ENCODE results near the gene TECTA.

- TF ChIP-seq CTCF (IDR thresholded peaks at IDR 0.05) = no peak
- TF ChIP-seq YY1 (IDR thresholded peaks at IDR 0.05; ENCODE audit: low read depth) = no peak
- no peak for TF ChIP-seq EZH2phosphoT487 (IDR thresholded peaks at IDR 0.05; ENCODE audit: borderline replicate concordance, low read depth)
- TF ChIP-seq TAF1 (IDR thresholded peaks at IDR 0.05; ENCODE audit: borderline replicate concordance, low read depth, low read length) = no peak
- TF ChIP-seq GABPA (IDR thresholded peaks at IDR 0.05; ENCODE audit: low read depth) = no peak
- no peak for TF ChIP-seq REST (IDR thresholded peaks at IDR 0.05; ENCODE audit: low read depth, low read length)
Observed at GRCh38 chr11:121099885-121100284, 1.2 kb upstream of the TECTA start.
